ENCODE measurements around the gene PIP4P1.

- TF ChIP-seq POLR2AphosphoS5 (IDR thresholded peaks at IDR 0.05; ENCODE audit: insufficient read depth in 1 of 2, low read depth in 1 of 2) (no peak), POLR2A (IDR thresholded peaks at IDR 0.05) (no peak)
- TF ChIP-seq, protein P1, sequence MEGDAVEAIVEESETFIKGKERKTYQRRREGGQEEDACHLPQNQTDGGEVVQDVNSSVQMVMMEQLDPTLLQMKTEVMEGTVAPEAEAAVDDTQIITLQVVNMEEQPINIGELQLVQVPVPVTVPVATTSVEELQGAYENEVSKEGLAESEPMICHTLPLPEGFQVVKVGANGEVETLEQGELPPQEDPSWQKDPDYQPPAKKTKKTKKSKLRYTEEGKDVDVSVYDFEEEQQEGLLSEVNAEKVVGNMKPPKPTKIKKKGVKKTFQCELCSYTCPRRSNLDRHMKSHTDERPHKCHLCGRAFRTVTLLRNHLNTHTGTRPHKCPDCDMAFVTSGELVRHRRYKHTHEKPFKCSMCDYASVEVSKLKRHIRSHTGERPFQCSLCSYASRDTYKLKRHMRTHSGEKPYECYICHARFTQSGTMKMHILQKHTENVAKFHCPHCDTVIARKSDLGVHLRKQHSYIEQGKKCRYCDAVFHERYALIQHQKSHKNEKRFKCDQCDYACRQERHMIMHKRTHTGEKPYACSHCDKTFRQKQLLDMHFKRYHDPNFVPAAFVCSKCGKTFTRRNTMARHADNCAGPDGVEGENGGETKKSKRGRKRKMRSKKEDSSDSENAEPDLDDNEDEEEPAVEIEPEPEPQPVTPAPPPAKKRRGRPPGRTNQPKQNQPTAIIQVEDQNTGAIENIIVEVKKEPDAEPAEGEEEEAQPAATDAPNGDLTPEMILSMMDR (IDR thresholded peaks at IDR 0.05) = no peak
These were observed 9.3 kb upstream of the PIP4P1 start for GRCh38 chr14:20470603-20470901.

All from vagina (tissue), 2 donors.